Right forelimb (tissue), 1 donor: ENCODE data around the gene DKKL1.
A peak's percentile ranks its signal among the peaks of the same experiment; 100 is the strongest.
"Not testable (repeated sequence)": the region's sequence is repeated elsewhere in the genome, so short reads cannot be mapped to it uniquely, and the experiment has no call there.

Experiments used
- DNase-seq: peaks from one replicate; pipeline ENCODE4 v3.0.0-alpha.2; 2018

DKKL1 gene

GRCh38 chr19:49362048-49362928, 1.4 kb upstream of the DKKL1 start, which contains the start of gene TEAD2:
TEAD2 (minus strand) TSS chr19:49362416; CDS start chr19:49360075, 2,341 bp downstream.
- peak; percentile 90 for DNase-seq

- DNase-seq, result peak; percentile 80
Measured at GRCh38 chr19:49362929-49363267, 779 bp upstream of the DKKL1 start.

GRCh38 chr19:49364083-49364737, 533 bp downstream of the DKKL1 start:
- DNase-seq, result no peak

- DNase-seq, result no peak
Measured at GRCh38 chr19:49366110-49366509, 2.4 kb downstream of the DKKL1 start.

- DNase-seq, result no peak
Measured at GRCh38 chr19:49368711-49369358, 5.2 kb downstream of the DKKL1 start.

GRCh38 chr19:49371184-49371583, 7.5 kb downstream of the DKKL1 start:
- no peak for DNase-seq

GRCh38 chr19:49373174-49373573, 9.5 kb downstream of the DKKL1 start:
- DNase-seq, result not testable (repeated sequence)

- DNase-seq, result no peak
Measured at GRCh38 chr19:49374665-49375434, 11.2 kb downstream of the DKKL1 start.

GRCh38 chr19:49378512-49378911, 14.8 kb downstream of the DKKL1 start:
- DNase-seq, result no peak

- DNase-seq, result no peak
Measured at GRCh38 chr19:49380391-49380790, 16.7 kb downstream of the DKKL1 start.

GRCh38 chr19:49382639-49383038, 19.0 kb downstream of the DKKL1 start:
- no peak for DNase-seq

- DNase-seq, result no peak
Measured at GRCh38 chr19:49383599-49383998, 19.9 kb downstream of the DKKL1 start.

GRCh38 chr19:49387936-49388372, 24.3 kb downstream of the DKKL1 start, which contains the start of gene KASH5:
KASH5 (plus strand) TSS chr19:49388249; CDS start chr19:49390884, 2,635 bp downstream.
- peak; percentile 70 for DNase-seq

GRCh38 chr19:49389406-49389805, 25.7 kb downstream of the DKKL1 start:
- DNase-seq, result no peak

- no peak for DNase-seq
Measured at GRCh38 chr19:49390131-49390928, 26.7 kb downstream of the DKKL1 start.

- no peak for DNase-seq
Measured at GRCh38 chr19:49390929-49391359, 27.3 kb downstream of the DKKL1 start.

GRCh38 chr19:49391581-49392399, 28.1 kb downstream of the DKKL1 start:
- peak; percentile 81 for DNase-seq

- no peak for DNase-seq
Measured at GRCh38 chr19:49393881-49394280, 30.2 kb downstream of the DKKL1 start.

- no peak for DNase-seq
Measured at GRCh38 chr19:49395581-49396407, 32.1 kb downstream of the DKKL1 start.
